ENCODE measurements around the gene YAE1. TPM values are rescaled to one million over a fixed set of nuclear protein-coding genes. Genes with fewer than 3 reads are reported as not detected.

Gene YAE1
- total RNA-seq, 2 experiments from 2014 or later = 17.7 to 20.1 TPM

DNA sequence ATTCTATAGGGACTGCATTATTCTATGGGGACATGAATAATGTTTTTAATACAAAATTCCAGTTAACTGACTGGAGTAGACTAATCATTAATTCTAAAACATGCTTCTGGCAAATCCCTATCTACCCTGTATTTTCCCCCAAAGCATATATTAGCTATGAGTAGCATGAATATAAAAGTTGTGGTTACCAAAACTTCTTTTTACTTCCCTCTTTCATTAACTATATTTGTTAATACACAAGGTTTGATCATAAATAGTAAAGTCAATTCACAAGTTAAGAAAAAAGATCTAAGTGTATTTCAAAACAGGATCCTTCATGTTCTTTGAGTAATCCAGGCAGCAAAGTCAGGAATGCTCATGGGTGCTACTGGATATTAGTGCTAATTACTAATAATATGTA is 54.3 kb downstream of the YAE1 start:
- no peak for ATAC-seq (ENCODE audit: low read depth)
- H3K36me3 Mint-ChIP-seq = peaks cover 2% of the 10 kb centered on the region
- no peak overlapping the region for H3K4me3 Mint-ChIP-seq
- H3K9me3 Mint-ChIP-seq = no peaks in the 10 kb centered on the region
- POLR2A ChIA-PET = no interaction called here
- peaks cover 7% of the 10 kb centered on the region for H3K27me3 Mint-ChIP-seq
- H3K4me1 Mint-ChIP-seq = peaks cover 21% of the 10 kb centered on the region
- no peak overlapping the region for H3K27ac Mint-ChIP-seq
- DNase-seq = no peak

DNA sequence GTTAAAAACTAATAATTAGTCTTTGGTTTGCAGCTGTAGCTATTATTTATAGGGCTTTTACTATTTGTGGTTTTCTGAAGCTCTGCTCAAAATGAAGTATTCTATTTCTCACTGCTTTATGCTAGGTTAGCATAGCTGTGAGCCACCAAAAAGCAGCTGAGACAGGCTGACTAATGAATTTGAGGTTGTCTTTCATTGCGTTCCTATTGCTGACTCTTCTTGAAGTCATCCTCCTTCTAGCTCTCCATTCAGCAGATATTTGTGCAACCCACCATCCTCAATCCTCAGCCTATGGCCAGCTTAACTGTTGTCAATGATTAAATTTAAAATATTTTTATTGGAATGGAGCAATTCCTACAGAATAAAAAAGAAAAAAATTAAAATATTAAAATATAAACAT is 55.1 kb downstream of the YAE1 start:
- Mint-ChIP-seq H3K27ac (no peak overlapping the region), H3K36me3 (peaks cover 4% of the 10 kb centered on the region), H3K4me1 (peaks cover 25% of the 10 kb centered on the region), H3K27me3 (peaks cover 4% of the 10 kb centered on the region), H3K9me3 (no peaks in the 10 kb centered on the region), H3K4me3 (no peak overlapping the region)
- ATAC-seq (ENCODE audit: low read depth) = no peak
- no peak for DNase-seq
- POLR2A ChIA-PET = no interaction called here

DNA sequence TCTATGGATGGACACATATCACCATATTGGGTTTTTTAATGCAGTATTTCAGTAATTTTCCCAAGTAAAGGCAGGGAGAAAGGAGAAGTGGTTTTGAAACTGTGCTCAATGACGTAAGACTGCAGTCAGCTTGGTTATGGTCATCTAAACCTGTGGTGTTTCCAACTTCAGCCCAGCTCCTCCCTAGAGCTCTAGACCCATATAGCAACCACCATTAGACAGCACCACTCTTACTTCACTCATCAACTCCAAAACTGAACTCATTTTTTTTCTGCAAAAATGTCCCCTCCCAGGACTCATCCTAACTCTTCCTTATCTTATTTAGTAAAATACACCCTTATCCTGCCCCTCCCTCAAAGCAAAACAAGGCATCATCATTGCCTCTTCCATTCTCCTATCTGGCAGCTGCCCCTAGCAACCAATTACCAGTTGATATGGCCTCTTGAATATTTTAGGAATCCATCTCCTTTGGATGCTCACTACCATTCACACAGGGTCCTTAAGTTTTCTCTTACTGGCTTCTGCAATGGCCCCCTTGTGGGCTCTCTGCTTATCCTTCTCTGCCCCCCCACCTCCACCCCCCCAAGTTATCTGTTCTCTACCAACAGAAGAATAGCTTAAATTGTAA is 55.7 kb downstream of the YAE1 start:
- DNase-seq = no peak
- Mint-ChIP-seq H3K36me3 (peaks cover 4% of the 10 kb centered on the region), H3K4me3 (peak overlapping the region; percentile 82), H3K27ac (peak overlapping the region; percentile 92), H3K4me1 (peaks cover 31% of the 10 kb centered on the region), H3K9me3 (no peaks in the 10 kb centered on the region), H3K27me3 (no peaks in the 10 kb centered on the region)
- no peak for ATAC-seq (ENCODE audit: low read depth)
- POLR2A ChIA-PET = interaction anchor here (0.5 to 3.5 kb wide), 7 partner anchors 9 to 111 kb away, joined by 3 to 18 read pairs (median 5); no protein-coding TSS in a partner anchor

Other genes starting within 250 kb of the YAE1 start
- gene RALA, start 57.2 kb downstream of the YAE1 start, total RNA-seq = 10 to 100 TPM; 31.9 to 32.4 TPM

Data from activated naive CD8-positive, alpha-beta T cell treated with anti-CD3 and anti-CD28 coated beads, Interleukin-2, amount 10 ng/mL, durations not matched to agents 7 days and 5 days (primary cell).